HCT116 (cell line): Measurements from ENCODE around the gene PRPH. TPM values are rescaled to one million over a fixed set of nuclear protein-coding genes. Genes with fewer than 3 reads are reported as not detected.

Source experiments
- ATAC-seq: fragments of 200-7000 bp; cut with Tn5 transposase; 2 replicates; pipeline ENCODE4 v1.9.1; 2020; ENCODE audit warnings: mild to moderate bottlenecking, moderate library complexity
- BruUV-seq: library from RNA; stranded (reverse); fragments of 400-500 nt; replicated peaks from 2 replicates; lab custom pipeline; 2021; lab: Mats Ljungman, UMichigan
- CTCF ChIA-PET: fragments of 300-600 bp; sonication (Branson Sonifier 250); formaldehyde crosslinking; loops from one replicate; lab custom pipeline; 2021; ENCODE audit warnings: antibody characterized with exemption; lab: Charles Lee
- POLR2A ChIA-PET: fragments of 300-600, 350-600 bp; sonication (Branson Sonifier 250); formaldehyde crosslinking; loops from one replicate; lab custom pipeline; 2021; ENCODE audit warnings: antibody characterized with exemption; lab: Charles Lee
- RAD21 ChIA-PET, 2 experiments: fragments of 300-600 bp; sonication (Branson Sonifier 250); formaldehyde crosslinking; loops; one replicate each; lab custom pipeline; 2023; ENCODE audit warnings: low total read pairs in 2 of 2; ENCODE audit not compliant: uncharacterized antibody in 2 of 2, unreplicated experiment in 2 of 2, low non-redundant PET in 1 of 2; lab: Charles Lee
- DNase-seq: peaks from one replicate; pipeline ENCODE4 v3.0.0-alpha.2; 2010; ENCODE audit warnings: low read depth, low spot score
- H2AFZ ChIP-seq: fragments of 200-600 bp; shearing (Covaris generic), sonication (generic); 2 replicates; pipeline ENCODE4 v1.6.1; 2017; ENCODE audit warnings: low read depth, mixed run types, mixed read lengths, antibody characterized with exemption, low read length; ENCODE audit not compliant: poor library complexity, severe bottlenecking
- H3K27ac ChIP-seq: 2 replicates; pipeline ENCODE4 v1.5.1; 2012; ENCODE audit warnings: low read depth, low read length
- H3K27me3 ChIP-seq: fragments of 200-600 bp; sonication (generic); 2 replicates; pipeline ENCODE4 v1.6.1; 2016; ENCODE audit warnings: mixed run types, low read length, mixed read lengths; ENCODE audit not compliant: insufficient read depth
- H3K36me3 ChIP-seq, 2 experiments: fragments of 200-500 bp in 1 of 2; fragments of 200-600 bp in 1 of 2; sonication (Bioruptor generic) in 1 of 2; sonication (generic) in 1 of 2; 2 replicates each; pipeline versions ENCODE4 v1.5.1 to v1.6.1; 2014 to 2016; ENCODE audit warnings: low read length in 2 of 2, inconsistent platforms in 1 of 2, mixed read lengths in 1 of 2, mixed run types in 1 of 2; ENCODE audit not compliant: insufficient read depth in 2 of 2, control insufficient read depth in 1 of 2
- H3K4me1 ChIP-seq, 2 experiments: fragments of 200-600 bp in 1 of 2; sonication (generic) in 1 of 2; 2 replicates each; pipeline versions ENCODE4 v1.5.1 to v1.6.1; 2012 to 2017; ENCODE audit warnings: low read length in 2 of 2, inconsistent platforms in 1 of 2, mild to moderate bottlenecking in 1 of 2, mixed read lengths in 1 of 2, mixed run types in 1 of 2, moderate library complexity in 1 of 2; ENCODE audit not compliant: insufficient read depth in 2 of 2, control insufficient read depth in 1 of 2
- H3K4me2 ChIP-seq: fragments of 200-600 bp; sonication (generic); 2 replicates; pipeline ENCODE4 v1.6.1; 2017; ENCODE audit warnings: mixed run types, low read length, mixed read lengths
- H3K4me3 ChIP-seq, 2 experiments: fragments of 200-600 bp in 1 of 2; sonication (generic) in 1 of 2; replicated peaks in 1 of 2; 2 replicates each; pipeline ENCODE4 v1.5.1; 2011 to 2016; ENCODE audit warnings: low read length in 2 of 2, control low read depth in 1 of 2, low read depth in 1 of 2, mild to moderate bottlenecking in 1 of 2, mixed read lengths in 1 of 2, mixed run types in 1 of 2
- H3K79me2 ChIP-seq: fragments of 200-600 bp; sonication (generic); 2 replicates; pipeline ENCODE4 v1.6.1; 2017; ENCODE audit warnings: mild to moderate bottlenecking, mixed run types, low read length, moderate library complexity, mixed read lengths; ENCODE audit not compliant: insufficient read depth
- H3K9ac ChIP-seq: fragments of 200-600 bp; sonication (generic); 2 replicates; pipeline ENCODE4 v1.6.1; 2016; ENCODE audit warnings: low read length, mixed read lengths
- H3K9me2 ChIP-seq: fragments of 200-600 bp; sonication (generic), shearing (Covaris generic); 2 replicates; pipeline ENCODE4 v1.6.1; 2017; ENCODE audit warnings: mixed run types, mild to moderate bottlenecking, moderate library complexity; ENCODE audit not compliant: insufficient read depth
- H3K9me3 ChIP-seq, 2 experiments: fragments of 200-500 bp in 1 of 2; fragments of 200-600 bp in 1 of 2; sonication (Bioruptor generic) in 1 of 2; sonication (generic) in 1 of 2; 2 replicates each; pipeline ENCODE4 v1.6.1; 2014 to 2017; ENCODE audit warnings: low read length in 2 of 2, mixed read lengths in 2 of 2, inconsistent platforms in 1 of 2, low read depth in 1 of 2, mild to moderate bottlenecking in 1 of 2, mixed run types in 1 of 2, moderate library complexity in 1 of 2; ENCODE audit not compliant: control insufficient read depth in 1 of 2, insufficient read depth in 1 of 2
- H4K20me1 ChIP-seq: fragments of 200-600 bp; sonication (generic), shearing (Covaris generic); 2 replicates; pipeline ENCODE4 v1.6.1; 2017; ENCODE audit warnings: mixed run types, mild to moderate bottlenecking, moderate library complexity; ENCODE audit not compliant: insufficient read depth
- EGR1 ChIP-seq: IDR thresholded peaks from 2 replicates; pipeline ENCODE4 v1.6.1; 2012; ENCODE audit warnings: low read depth
- POLR2A ChIP-seq: IDR thresholded peaks from 2 replicates; pipeline ENCODE4 v1.7.0; 2011; ENCODE audit warnings: borderline replicate concordance; ENCODE audit not compliant: insufficient read depth, insufficient read length; ENCODE audit errors: extremely low read depth
- RAD21 ChIP-seq: IDR thresholded peaks from 2 replicates; pipeline ENCODE4 v1.6.1; 2012; ENCODE audit warnings: low read depth, mild to moderate bottlenecking
- YY1 ChIP-seq: IDR thresholded peaks from 2 replicates; pipeline ENCODE4 v1.6.1; 2011; ENCODE audit warnings: low read length, low read depth, moderate library complexity, mild to moderate bottlenecking; ENCODE audit not compliant: insufficient replicate concordance; ENCODE audit errors: extremely low read depth
- ZFX ChIP-seq: fragments of 450-650 bp; IDR thresholded peaks from 2 replicates; pipeline ENCODE4 v1.6.1; 2017
- ZNF274 ChIP-seq: fragments of 200-500 bp; sonication (Bioruptor generic); IDR thresholded peaks from 2 replicates; pipeline ENCODE4 v1.6.1; 2014; ENCODE audit warnings: mild to moderate bottlenecking, low read depth, low read length, inconsistent platforms
- intact Hi-C: fragments of 100-400 bp; cut with micrococcal nuclease; formaldehyde crosslinking; loops from 2 replicates; pipeline ENCODE4 v1.10.0; 2022
- total RNA-seq: library from RNA; stranded (reverse); gene quantifications from one replicate; pipeline ENCODE4 v1.2.1, GENCODE V29; 2021; ENCODE audit not compliant: unreplicated experiment
- TF ChIP-seq, protein P1 (sequence below), 3 experiments: fragments of 200-600 bp in 1 of 3; sonication (generic) in 1 of 3; IDR thresholded peaks in 2 of 3; conservative IDR thresholded peaks in 1 of 3; 2 replicates each; pipeline ENCODE4 v1.5.1; 2012 to 2017; ENCODE audit warnings: low read depth in 2 of 3, low read length in 2 of 3, antibody characterized with exemption in 1 of 3, borderline replicate concordance in 1 of 3, control low read depth in 1 of 3, mild to moderate bottlenecking in 1 of 3, mixed read lengths in 1 of 3, mixed run types in 1 of 3, moderate library complexity in 1 of 3; ENCODE audit not compliant: insufficient read depth in 1 of 3

PRPH gene
- total RNA-seq, 1 experiment from 2014 or later = 6.7 TPM

DNA sequence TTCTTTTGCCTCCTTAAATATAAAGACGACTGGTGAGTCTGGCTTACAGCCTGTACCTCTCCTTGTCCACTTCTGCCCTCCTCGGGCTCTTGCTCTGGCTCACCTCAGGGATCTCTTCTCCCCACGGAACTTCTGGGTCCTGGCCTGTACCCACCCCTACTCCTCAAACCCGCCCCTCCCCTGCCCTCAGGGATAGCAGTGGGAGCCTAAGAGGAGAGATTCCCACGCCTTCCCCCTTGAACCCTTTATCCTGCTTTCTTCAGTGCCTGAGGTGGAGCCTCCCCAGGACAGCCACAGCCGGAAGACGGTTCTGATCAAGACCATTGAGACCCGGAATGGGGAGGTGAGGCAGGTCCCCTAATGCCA lies 2.7 kb downstream of the PRPH start:
- RAD21 ChIA-PET = interaction anchor here (0.8 to 1.5 kb wide), 2 partner anchors 25 kb away, joined by 3 read pairs; partner anchors contain the start of gene TROAP (in 1 of the 2)
- Histone ChIP-seq H3K9me2 (no peaks in the 10 kb centered on the region), H3K79me2 (no peaks in the 10 kb centered on the region), H3K4me2 (peak overlapping the region; percentile 87), H3K9ac (peak overlapping the region; percentile 32; the same call in 1 of the 2 replicates), H3K9me3 (no peaks in the 10 kb centered on the region), H2AFZ (peak overlapping the region; percentile 48), H4K20me1 (no peaks in the 10 kb centered on the region), H3K36me3 (no peaks in the 10 kb centered on the region), H3K27ac (no peak overlapping the region), H3K4me1 (peaks cover 10 to 36% of the 10 kb centered on the region in 2 experiments; a peak in 3 of 4 replicates), H3K27me3 (no peaks in the 10 kb centered on the region), H3K4me3 (peak overlapping the region; percentile 39 to 47)
- CTCF ChIA-PET = interaction anchor here (0.7 to 3.2 kb wide), 18 partner anchors 9 to 325 kb away, joined by 3 to 25 read pairs (median 6); partner anchors contain the start of genes C1QL4, DNAJC22, PRPF40B and SPATS2
- intact Hi-C loops = loop anchor here (2.0 kb wide), 2 partner anchors 45 to 217 kb away; no protein-coding TSS in a partner anchor
- TSS peak; percentile 95 for BruUV-seq
- no peak for TF ChIP-seq ZFX
- TF ChIP-seq POLR2A = peak; percentile 28
- no peak for TF ChIP-seq EGR1
- no peak for TF ChIP-seq ZNF274
- POLR2A ChIA-PET = interaction anchor here (0.6 to 1.6 kb wide), 8 partner anchors 9 to 255 kb away, joined by 3 to 13 read pairs (median 4); partner anchors contain the start of gene TROAP
- ATAC-seq = peak; percentile 57
- DNase-seq = no peak

DNA sequence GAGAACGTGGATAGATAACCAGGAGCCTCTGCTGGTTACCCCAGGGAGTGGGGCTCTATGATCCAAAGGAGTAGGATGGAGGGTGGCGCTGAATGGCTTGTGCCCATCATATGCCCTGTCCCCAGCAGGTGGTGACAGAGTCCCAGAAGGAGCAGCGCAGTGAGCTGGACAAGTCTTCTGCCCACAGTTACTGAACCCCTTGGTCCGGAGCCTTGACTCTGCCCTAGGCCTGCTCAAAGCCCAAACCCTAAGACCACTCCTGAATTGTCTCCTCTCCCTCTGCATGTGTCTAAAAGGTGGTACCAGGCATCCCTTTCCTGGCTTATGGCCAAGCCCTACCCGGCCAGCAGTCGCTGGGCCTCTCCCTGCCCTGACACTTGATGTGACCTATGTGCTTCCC lies 3.2 kb downstream of the PRPH start:
- no peak overlapping the region for H3K27ac ChIP-seq
- peak overlapping the region; percentile 39 to 47; a peak in 3 of 4 replicates for H3K4me3 ChIP-seq
- H3K27me3 ChIP-seq = no peaks in the 10 kb centered on the region
- H3K9me3 ChIP-seq = no peaks in the 10 kb centered on the region
- no peaks in the 10 kb centered on the region for H3K9me2 ChIP-seq
- H3K36me3 ChIP-seq = no peaks in the 10 kb centered on the region
- ATAC-seq = peak; percentile 56
- peak overlapping the region; percentile 32; the same call in 1 of the 2 replicates for H3K9ac ChIP-seq
- no peaks in the 10 kb centered on the region for H4K20me1 ChIP-seq
- peak overlapping the region; percentile 87 for H3K4me2 ChIP-seq
- CTCF ChIA-PET = interaction anchor here (0.7 to 3.2 kb wide), 12 partner anchors 9 to 325 kb away, joined by 3 to 25 read pairs (median 8); partner anchors contain the start of genes C1QL4, DNAJC22, PRPF40B and TROAP
- TF ChIP-seq, protein P1, sequence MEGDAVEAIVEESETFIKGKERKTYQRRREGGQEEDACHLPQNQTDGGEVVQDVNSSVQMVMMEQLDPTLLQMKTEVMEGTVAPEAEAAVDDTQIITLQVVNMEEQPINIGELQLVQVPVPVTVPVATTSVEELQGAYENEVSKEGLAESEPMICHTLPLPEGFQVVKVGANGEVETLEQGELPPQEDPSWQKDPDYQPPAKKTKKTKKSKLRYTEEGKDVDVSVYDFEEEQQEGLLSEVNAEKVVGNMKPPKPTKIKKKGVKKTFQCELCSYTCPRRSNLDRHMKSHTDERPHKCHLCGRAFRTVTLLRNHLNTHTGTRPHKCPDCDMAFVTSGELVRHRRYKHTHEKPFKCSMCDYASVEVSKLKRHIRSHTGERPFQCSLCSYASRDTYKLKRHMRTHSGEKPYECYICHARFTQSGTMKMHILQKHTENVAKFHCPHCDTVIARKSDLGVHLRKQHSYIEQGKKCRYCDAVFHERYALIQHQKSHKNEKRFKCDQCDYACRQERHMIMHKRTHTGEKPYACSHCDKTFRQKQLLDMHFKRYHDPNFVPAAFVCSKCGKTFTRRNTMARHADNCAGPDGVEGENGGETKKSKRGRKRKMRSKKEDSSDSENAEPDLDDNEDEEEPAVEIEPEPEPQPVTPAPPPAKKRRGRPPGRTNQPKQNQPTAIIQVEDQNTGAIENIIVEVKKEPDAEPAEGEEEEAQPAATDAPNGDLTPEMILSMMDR (IDR thresholded peaks at IDR 0.05 in 2 of 3, conservative IDR thresholded peaks at IDR 0.05 in 1 of 3; ENCODE audit: borderline replicate concordance in 1 of 3, insufficient read depth in 1 of 3, low read depth in 2 of 3, low read length in 2 of 3) = peak; percentile 35 to 53 (median 37); a peak in 5 of 6 replicates
- TF ChIP-seq ZFX (no peak), YY1 (no peak), POLR2A (no peak), RAD21 (peak; percentile 67)
- intact Hi-C loops = loop anchor here (2.0 kb wide), 2 partner anchors 45 to 217 kb away; no protein-coding TSS in a partner anchor
- H3K4me1 ChIP-seq = peaks cover 10 to 31% of the 10 kb centered on the region in 2 experiments; a peak in 3 of 4 replicates
- RAD21 ChIA-PET = interaction anchor here in 1 of 2 experiments (1.5 kb wide), 1 partner anchor 24 kb away, joined by 3 read pairs; no protein-coding TSS in a partner anchor
- DNase-seq = no peak
- no peaks in the 10 kb centered on the region for H3K79me2 ChIP-seq
- no TSS peak for BruUV-seq
- peak overlapping the region; percentile 48 for H2AFZ ChIP-seq
- POLR2A ChIA-PET = no interaction called here
